ENCODE measurements around the gene TRAK1.

TRAK1 gene

DNA sequence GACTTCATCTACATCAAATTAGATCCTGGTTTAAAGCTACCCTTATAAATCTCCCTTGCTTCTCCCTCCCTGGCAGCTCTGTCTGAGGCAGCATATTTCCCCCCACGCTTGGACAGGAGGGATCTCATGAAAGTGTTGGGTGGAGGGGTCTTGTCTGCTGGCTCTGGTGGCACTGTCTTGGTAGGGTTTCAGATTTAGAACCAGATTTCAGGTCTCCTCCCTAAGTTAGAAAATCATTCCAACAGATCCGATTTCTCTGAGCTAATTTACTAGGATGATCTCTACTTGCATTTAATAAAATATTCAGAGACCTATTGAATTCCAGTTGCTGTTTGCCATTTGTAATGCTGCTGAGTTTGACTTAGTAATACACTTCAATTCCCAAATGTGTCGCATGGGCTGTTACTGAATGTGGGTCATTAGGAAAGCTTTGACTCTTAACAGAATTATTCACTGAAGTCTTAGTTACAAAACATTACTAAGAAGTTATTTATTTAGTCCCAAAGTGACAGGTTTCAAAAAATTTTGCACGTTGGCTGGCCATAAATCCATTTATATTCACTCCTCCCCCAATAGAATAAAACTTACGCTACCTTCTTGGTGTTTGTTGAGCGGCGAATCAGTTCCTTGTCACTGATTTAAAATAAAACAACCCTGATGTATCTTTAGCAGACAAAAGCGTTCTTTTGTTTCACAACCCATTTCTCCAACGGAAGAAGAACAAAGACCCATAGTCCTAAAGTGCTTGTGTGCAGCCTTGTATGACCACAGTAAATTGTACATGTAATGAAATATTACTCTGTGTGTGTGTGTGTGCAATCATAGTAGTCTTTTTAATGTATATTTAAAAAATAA lies 84.5 kb downstream of the TRAK1 start:
- DNase-seq (ENCODE audit: low read depth in 3 of 3, low spot score in 1 of 3) = no peak

DNA sequence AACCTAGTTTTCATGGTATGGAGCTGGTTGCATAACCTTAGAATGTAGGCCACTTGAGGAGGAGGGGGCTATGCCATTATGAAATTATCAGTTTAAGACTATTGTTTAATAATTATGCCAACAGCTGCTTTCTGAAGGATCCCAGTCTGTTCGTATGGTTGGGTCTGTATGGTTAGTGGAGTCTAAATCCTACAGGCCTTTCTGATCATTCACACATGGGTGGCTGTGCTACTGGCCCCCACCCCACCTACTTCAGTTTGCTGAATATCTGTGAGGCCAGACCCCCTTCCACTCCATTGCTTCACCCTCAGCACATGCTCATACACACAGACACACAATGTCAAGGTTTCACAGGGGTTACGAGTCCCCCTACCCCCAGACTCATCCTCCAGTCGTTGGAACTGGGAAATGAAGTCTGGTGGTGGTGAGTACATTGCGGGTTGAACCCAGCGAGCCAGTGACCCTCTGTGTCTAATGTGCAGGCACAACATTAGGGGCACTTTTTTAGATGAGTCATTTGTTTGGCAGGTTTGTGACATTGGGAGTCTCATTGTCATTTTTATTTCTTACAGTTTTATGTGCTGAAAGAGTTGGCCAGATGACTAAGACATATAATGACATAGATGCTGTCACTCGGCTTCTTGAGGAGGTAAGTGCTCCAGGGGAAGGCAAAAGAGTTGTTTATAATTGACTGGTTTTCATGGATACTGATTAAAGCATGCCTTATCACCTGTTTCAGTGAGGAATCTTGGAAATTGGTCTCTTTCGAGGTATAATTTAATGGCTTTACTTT lies 85.3 kb downstream of the TRAK1 start:
- DNase-seq (ENCODE audit: low read depth in 3 of 3, low spot score in 1 of 3) = no peak

DNA sequence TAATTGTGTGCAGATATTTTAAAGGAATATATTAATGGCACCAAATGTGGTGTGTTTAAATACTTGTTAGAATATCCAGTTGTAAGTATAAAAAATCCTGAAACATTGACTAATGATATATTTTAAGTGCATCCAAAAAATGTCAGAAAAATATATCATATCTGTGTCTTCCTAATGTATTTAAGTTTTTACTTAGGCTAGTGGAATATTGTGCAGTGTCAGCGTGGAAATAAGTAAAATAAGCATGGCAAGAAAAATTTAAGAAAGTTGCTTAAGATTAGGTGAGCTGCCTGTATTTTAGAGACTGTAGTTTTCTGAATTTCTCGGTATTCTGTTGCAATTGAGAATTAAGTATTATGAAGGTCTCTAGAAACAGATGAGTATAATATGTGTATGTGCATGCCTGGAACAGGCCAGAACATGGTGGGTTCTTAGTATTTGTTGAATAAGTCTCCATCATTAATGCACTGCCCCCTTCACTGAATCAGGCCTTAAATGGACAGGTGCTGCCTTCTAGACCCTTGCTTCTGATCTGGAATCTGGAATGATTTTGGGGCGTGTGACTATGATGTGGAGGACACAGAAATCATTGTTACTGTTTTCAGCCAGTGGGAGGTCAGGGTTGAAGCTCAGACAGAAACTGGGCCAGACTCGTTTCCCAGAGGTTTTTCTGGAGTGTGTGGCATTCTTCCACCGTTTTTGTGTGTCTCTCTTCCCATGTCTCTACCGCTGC lies 86.1 kb downstream of the TRAK1 start:
- DNase-seq (ENCODE audit: low read depth in 3 of 3, low spot score in 1 of 3) = no peak

DNA sequence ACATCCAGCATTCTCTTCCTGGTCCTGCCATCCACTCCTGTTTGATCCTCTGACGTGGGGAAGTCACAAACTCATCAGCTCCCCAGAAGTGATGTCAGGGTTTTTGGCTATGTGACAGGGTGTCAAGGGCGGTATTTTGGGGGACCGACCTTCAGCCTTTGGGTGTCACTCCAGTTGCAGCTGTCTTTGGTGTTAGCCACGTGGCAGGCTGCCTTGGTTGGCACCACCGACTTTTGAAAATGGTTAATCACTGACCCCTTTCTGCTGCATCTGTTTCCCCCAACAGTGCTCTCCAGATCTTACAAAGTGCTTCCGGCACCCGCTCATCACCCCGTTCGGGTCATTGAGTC lies 86.6 kb downstream of the TRAK1 start:
- no peak for DNase-seq (ENCODE audit: low read depth in 3 of 3, low spot score in 1 of 3)

DNA sequence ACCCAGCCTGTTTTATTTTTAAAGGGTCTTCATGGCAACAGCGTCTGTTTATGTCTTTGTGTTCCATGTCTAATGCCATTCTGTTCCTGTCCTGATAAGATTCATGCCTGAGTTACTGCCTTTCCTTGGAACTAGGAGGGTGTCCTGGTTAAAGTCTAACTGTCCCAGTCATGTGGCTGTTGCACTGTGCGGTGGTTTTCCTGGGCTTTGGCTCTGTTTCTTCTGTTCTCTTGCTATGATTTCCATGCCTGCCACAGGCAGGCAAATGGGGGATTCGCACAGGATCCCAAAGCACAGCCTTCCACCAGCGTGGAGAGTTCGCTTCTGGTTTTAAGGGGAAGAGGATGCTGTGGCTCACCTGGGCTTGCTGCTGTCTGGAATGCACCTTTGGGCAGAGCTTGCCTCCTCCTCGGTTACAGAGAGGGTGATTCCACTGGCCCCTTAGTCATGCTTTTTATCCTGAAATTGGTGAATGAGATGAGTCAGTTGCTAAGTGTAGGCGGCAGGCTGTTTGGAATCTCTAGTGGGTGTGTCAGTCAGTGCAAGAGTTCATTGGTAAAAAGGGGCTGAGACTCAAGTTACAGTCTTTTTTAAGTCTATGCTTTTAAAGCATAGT lies 88.1 kb downstream of the TRAK1 start:
- DNase-seq (ENCODE audit: low read depth in 3 of 3, low spot score in 1 of 3) = no peak

DNA sequence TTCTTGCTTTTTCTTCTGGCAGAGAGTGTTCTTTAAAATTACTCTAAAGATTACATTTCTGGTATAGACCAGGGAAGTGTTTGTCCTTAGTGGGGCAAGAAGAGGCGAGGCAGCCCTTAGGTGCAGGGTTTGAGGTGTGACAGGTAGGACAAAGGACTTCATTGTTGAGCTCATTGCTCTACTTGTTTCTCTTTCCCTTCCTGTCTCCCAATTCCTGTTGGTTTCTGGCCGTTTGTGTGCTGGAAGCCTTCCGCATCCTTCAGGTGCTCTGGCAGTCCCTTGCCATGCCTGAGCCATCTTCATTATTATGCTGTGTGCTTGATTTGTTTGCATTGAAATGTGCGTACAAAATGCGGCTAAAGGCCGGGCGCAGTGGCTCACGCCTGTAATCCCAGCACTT lies 89.7 kb downstream of the TRAK1 start:
- DNase-seq (ENCODE audit: low read depth in 3 of 3, low spot score in 1 of 3) = no peak

DNA sequence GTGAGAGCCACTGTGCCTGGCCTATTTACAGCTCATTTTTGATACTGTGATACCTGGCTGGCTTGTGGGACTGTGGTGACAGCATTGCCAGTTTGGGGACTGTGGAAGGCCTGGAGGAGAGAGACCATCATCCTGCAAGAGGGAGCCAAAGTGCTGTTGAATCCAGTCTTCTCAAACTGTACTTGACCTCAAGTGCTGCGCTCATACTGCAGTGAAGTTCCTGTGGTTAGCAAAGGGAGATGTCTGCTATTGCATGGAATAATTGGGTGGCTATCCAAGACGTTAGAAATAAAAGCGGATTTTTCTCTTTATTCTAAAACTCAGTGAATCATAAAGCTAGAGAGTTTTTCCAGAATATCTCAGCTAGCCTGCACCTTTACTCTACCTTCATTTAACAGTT lies 91.4 kb downstream of the TRAK1 start:
- no peak for DNase-seq (ENCODE audit: low read depth in 3 of 3, low spot score in 1 of 3)

DNA sequence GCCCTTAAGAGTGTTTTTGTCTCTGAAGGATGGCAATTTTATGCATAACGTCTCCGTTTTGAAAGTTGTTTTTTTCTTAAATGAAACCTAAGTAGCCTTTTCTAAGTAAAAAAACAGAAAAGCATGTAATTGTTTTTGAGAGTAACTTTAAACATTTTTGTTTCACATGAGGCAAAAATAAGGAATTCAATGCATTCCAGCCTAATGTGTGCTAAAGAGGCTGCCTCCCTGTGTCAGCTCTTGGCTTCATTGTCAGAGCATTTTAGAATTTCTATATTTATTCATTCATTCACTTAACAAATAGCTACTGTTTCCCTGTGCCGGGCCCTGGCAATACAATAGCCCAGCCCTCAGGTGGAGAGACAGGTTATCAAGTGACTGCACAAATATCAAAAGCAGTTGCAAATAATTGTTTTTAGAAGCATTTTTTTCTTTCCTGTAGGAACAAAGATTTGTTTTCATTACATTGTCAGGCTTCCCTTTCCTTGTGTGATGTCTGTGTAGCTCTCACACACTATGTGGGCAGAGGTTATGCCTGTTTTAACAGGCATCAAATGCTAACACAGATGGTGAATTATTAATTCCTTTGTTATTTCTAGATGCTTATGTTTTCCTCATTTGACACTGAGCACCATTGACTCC lies 93.0 kb downstream of the TRAK1 start:
- no peak for DNase-seq (ENCODE audit: low read depth in 3 of 3, low spot score in 1 of 3)

DNA sequence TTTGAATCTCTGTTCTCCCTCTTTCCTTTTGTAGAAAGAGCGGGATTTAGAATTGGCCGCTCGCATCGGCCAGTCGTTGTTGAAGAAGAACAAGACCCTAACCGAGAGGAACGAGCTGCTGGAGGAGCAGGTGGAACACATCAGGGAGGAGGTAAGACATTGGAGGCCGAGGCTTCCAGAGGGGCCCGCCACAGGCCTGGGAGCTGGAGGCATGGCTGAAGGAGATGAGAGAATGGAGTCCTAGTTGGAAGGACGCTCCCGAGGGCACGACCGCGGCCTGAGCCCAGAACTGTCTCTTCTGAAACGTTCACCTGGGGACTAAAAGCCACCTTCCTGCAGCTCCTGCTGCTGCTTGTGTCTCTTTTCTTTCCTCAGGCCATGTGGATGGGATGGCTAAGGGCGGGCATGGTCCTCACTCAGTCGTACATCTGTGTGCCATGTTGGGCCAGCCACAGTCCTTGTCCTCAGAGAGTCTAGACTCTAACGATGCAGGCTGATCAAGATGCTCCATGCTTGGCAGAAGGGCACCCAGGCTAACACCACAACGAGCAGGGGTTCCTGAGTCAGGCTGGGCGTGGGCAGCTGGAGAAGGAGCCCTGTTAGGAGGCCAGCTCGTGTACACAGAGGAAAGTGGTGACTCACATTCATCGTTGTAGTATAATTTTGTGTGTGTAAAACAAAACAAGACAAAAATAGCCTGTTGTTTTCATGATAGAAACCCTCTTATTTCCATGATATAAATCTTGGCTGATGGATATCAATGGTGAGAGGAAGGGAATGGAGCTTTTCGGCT lies 93.7 kb downstream of the TRAK1 start:
- DNase-seq (ENCODE audit: low read depth in 3 of 3, low spot score in 1 of 3) = no peak

DNA sequence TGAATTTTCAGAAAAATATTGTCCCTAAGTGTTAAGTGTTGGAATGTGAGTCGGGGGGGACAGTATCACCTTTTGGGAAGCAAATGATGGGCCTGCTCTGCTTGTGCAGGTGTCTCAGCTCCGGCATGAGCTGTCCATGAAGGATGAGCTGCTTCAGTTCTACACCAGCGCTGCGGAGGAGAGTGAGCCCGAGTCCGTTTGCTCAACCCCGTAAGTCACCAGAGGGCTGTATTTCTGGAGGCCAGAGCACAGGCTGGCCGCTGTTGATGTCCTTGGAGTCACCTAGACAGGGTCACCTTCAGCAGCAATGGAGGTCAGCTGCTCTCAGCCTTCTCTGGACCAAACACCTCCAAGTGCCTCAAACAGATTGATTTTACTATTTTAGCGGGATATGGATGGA lies 96.8 kb downstream of the TRAK1 start:
- DNase-seq (ENCODE audit: low read depth in 3 of 3, low spot score in 1 of 3) = no peak

DNA sequence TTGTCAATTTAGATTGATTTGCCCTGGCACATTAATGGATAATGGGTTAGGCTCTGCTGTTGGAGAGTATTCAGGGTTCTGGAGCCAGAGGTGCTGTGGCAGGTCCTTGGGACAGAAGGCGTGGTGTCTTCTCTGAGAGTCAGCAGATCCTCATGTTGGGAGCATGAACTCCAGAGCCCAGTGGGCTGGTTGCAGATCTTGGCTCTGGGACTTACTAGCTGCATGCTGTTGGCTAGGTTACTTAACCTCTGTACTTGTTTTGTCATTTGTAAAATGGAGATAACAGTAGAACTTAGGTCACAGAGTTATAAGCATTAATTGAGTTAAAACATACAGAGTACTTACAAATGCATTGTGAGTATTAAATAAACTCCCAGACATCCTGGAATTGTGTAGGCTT lies 97.2 kb downstream of the TRAK1 start:
- DNase-seq (ENCODE audit: low read depth in 3 of 3, low spot score in 1 of 3) = no peak

DNA sequence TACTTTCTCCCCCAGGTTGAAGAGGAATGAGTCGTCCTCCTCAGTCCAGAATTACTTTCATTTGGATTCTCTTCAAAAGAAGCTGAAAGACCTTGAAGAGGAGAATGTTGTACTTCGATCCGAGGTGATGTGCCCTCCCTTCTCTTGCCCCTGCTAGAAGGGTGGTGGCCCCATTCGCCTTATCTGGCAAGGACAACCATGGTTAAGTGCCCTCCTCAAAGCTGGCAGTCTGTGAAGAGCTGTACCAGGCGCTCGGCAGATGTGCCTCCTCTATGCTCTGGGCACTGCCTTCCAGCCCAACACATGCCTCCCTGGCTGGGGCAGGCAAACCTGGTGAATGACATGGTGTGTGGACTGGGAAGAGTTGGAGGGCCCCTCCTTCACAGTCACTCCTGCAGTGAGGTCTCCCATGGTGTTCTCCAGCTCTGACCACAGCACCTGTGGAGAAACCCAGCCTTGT lies 97.9 kb downstream of the TRAK1 start:
- no peak for DNase-seq (ENCODE audit: low read depth in 3 of 3, low spot score in 1 of 3)

DNA sequence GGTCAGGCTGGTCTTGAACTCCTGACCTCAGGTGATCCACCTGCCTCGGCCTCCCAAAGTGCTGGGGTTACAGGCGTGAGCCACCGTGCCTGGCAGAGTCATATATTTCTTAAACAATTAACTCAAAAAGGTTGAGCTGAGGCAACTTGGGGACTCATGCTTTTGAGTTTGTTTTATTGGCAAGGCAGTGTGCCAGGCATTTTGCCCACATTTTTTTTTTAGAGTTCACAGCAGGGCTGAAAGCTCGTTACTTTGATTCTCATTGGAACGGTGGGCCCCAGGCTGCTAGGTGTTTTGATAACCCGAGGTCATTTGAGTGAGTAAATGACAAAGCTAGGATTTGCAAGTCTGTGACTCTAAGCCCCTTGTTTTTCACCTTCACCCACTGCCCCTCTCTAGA lies 98.6 kb downstream of the TRAK1 start:
- DNase-seq (ENCODE audit: low read depth in 3 of 3, low spot score in 1 of 3) = no peak

DNA sequence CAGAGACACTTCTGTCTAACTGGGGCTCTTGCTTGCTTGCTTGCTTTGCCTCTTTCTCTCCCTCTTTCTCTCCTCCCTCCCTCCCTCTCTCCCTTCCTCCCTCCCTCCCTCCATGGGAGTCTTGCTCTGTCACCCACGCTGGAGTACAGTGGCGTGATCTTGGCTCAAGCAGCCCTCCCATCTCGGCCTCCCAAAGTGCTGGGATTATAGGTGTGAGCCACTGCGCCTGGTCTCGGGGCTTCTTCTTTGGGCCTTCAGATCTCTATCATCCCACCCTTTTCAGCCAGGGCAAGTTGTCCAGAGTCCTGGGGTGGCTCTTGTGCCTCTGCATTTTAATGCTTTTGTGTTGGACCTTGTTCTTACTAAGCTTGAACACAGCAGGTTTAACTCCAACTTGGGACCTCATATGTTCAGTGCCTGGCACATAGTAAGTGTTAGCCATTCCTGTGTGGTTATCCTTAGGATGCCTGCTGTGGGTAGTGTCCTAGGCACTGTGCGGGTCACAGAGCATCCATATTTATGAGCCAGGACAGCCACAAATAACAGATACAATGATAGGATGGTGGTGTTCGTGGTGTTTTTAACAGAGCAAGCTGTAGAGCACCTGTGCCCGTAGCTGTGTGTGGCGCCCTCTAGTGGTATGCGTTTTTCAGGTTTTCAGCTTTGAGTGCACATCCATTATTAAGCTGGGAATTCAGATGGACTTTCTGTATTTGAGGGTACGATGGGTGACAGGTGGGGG lies 99.7 kb downstream of the TRAK1 start:
- peak; percentile 36 to 38 (median 38) for DNase-seq (ENCODE audit: low read depth in 3 of 3, low spot score in 1 of 3)

DNA sequence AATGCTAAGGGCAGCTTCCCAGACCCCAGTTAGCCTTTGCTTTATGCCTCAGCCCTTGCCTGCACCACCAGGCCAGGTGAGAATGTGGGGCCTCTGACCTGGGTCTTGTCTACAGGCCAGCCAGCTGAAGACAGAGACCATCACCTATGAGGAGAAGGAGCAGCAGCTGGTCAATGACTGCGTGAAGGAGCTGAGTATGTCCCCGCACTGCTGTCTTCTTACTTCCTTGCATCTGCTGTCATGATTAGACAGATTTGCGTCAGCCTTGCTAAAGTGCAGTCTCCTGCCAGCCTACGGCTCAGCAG lies 100.2 kb downstream of the TRAK1 start:
- no peak for DNase-seq (ENCODE audit: low read depth in 3 of 3, low spot score in 1 of 3)

DNA sequence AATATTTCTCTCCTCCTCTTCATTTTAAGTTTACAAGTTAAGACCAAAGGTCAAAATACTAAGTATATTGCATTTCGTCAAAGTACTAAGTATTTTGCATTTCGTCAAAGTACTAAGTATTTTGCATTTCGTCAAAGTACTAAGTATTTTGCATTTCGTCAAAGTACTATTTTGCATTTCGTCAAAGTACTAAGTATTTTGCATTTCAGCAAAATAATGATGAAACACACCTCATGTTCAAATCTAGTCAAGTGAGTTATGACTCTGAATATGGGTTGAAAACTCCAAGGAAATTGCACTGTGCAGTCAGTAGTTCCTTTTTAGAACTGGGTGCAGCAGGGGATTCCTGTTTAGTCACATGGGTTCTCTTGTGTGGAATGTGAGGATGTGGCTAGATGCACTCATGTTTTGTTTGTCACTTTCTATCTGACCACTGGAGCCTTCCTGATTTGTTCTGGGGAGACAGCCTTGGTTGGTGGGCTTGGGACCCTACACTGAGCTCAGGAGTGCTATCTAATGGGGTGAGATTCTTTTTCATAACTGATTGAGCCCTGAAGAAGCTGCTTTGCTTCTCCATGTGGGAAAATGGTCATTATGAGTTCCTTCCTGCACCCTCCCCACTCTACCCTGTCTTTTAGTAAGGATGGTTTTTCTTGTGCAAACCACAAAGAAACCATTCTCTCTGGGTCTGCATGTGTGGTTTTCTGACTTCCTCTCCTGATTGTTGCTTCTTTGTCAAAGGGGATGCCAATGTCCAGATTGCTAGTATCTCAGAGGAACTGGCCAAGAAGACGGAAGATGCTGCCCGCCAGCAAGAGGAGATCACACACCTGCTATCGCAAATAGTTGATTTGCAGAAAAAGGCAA lies 101.4 kb downstream of the TRAK1 start:
- no peak for DNase-seq (ENCODE audit: low read depth in 3 of 3, low spot score in 1 of 3)

DNA sequence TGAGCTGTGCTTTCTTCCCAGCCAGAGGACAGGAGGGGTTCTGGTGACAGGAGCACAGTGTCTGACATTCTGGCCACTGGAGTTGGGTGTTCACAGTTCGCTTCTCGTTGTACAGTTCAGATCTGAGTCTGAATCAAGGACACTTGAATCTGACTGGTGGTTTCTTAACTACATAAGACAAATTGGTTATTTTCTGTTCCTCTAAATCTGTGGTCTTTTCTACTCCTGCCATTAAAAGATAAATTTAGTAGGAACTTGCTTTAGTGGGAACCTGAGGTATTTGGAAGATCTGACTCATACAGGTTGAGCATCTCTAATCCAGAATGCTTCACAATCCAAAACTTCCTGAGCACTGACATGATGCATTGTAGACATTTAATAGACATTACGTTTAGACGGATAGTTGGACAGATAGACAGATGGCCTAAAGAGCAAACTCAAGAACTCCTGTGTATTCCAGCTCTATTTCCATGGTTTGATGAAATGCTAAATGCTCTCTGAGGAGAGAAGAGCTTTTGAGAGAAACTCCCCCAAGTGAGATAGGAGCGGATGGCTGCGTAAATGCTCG lies 103.9 kb downstream of the TRAK1 start:
- no peak for DNase-seq (ENCODE audit: low read depth in 3 of 3, low spot score in 1 of 3)

DNA sequence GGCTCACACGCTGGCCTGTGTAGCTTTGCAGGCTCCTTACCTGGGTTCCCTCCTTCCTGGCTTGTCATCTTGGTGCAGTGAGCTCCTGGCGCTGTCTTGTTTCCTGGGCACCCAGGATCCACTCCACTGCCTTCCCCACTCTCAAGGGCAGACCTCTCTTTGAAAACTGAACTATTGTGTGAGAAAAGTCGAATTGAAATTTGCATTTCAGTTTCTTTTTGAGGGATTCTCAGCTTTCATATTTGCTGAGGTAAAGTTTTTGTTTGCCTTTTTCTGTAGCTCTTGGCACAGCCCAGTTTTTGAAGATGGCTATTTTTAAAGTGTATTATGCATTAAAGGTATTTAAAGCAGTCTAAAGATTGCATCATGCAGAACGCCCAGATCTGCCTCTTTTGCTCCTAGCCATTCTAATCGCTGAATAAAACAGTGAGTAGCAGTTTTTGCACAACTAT lies 104.7 kb downstream of the TRAK1 start:
- no peak for DNase-seq (ENCODE audit: low read depth in 3 of 3, low spot score in 1 of 3)

Data from stimulated activated CD4-positive, alpha-beta T cell treated with anti-CD3 and anti-CD28 coated beads, TNF-alpha, amount 100 ng/mL, for 1 hour (primary cell).